GM18520 (cell line): ENCODE data around the gene ODAD3.

Source experiments
- ATAC-seq: cut with Tn5 transposase; IDR thresholded peaks from one replicate; pipeline ENCODE4 v1.9.1; 2021; ENCODE audit not compliant: unreplicated experiment

The ODAD3 gene

DNA sequence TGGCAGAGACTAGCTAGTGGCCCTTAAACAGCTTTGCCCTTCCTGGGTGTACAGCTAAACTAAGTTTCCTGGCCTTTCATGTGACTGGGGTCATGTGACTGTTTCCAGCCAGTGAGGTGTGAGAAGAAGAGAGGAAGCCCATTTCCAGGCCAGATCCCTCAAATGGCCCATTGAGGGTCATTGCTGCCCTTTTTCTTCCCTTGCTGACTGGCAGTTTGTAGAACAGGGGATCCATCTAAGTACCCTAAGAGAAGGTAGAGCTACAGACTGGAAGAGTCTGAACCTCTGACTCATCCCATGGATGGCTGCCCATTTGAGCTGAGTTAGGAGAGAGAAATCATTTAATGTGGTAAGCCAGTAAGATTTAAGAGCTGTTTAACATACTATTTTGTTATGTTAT lies 57.7 kb downstream of the ODAD3 start:
- ATAC-seq: no peak

DNA sequence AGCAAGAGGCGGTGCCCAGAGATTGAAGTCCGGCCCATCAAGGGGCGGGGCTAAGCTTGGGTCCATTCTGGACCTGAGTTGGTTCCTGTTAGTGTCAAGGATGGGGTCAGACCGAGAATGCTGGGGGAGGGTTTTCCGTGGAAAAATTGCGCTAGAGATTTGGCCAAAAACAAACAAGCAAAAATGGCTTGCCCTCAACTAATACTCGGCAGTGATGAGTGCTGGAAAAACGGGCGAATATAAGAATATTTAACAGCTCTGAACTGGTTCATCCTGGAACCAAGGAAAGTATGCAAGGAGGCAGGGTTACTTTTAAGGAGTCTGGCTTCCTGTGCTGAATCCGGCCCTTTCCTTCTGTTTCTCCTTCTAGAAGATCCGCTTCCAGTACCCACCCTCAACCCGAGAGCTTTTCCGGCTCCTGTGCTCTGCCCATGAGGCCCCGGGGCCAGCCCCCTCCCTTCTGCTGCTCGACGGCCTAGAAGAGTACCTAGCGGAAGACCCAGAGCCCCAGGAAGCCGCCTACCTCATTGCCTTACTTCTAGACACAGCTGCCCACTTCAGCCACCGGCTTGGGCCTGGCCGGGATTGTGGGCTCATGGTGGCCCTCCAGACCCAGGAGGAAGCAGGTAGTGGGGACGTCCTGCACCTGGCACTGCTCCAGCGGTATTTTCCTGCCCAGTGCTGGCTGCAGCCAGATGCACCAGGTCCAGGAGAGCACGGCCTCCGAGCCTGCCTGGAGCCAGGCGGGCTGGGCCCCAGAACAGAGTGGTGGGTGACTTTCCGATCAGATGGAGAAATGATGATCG lies 59.6 kb downstream of the ODAD3 start:
- ATAC-seq: no peak

DNA sequence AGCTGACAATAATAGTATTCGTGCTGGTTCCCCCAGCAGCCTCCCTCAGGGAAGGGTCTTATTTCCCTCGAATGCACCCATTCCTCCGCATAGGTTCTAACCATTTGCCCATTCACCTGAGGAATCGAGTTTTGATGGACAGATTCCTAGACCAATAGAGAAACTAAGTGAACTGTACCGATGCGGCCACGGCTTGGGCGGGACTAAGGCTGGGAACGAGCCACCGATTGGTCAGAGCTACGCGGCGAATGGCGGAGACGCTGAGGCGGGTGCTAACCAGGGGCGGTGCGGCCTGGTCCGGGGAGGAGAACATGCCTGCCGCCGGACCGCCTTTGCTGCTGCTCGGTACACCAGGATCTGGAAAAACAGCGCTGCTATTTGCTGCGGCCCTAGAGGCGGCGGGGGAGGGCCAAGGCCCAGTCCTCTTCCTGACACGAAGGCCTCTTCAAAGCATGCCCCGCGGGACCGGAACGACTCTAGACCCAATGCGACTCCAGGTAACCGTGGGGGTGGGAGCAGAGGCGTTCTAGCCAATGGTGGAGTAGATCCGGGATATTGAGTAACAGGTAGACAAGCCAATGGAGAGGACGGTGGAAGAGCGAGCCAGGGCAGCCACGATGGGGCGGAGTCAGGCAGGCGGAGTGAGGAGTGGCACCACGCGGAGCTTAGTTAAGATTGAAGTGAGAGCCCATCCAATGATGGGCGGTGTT lies 60.3 kb downstream of the ODAD3 start, which contains the start of gene SWSAP1:
SWSAP1 (plus strand) TSS at position 234 of the 710 bp plus-strand sequence; CDS start at position 249, 15 bp downstream.
- peak; percentile 90 for ATAC-seq

DNA sequence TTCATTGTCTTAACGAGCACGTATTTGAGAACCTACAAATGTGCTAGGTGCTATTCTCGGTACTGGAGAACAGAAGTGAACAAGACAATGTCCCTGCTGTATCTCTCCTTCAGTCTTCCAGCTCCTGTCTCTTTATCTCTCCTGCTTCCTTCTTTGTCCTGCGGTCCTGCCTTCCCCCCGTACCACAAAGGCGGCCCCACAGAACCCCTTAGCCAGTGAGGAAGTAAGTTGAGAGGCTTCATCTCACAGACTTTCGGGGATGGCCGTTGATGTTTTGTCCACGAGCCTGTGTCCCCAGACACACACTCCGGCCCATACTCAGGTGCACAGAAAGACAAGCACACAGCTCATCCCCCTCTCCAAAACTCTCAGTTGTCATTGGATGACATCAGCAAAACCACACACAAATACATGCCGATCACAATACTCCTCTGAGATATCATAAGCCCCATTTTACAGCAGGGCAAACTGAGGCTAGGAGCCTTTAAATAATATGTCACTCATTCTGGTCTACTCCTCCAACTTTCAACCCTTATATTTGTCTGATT lies 61.0 kb downstream of the ODAD3 start:
- ATAC-seq: no peak

DNA sequence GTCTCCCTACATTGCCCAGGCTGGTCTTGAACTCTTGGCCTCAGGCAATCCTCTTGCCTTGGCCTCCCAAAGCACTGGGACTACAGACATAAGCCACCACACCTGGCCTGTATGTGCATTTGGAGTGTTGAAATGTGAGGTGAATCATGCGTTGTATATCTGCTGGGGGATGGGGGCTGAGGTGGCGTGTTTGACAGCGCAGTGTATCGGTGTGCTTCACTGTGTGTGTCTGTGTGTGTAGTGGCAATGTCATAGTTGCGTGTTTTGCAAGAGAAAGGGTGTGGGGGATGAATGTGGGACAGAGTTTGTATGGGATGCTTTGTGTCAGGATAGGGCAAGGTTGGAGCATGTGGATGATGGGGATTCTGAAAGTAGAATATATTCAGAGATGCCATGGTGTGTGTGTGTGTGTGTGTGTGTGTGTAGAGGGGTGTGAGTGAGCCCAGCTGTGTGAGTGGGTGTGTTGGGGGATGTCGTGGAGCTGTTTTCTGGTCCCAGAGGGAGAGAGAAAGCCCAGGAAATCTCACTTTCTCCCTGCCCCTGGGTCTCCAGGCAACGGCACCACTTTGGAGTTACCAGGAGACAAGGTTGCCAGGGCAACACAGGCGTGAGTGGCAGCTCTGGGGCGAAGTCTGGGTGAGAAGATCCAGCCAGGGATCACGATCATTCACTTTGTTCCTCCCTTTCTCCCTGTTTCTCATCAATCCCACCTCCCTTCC lies 61.6 kb downstream of the ODAD3 start:
- ATAC-seq: no peak

DNA sequence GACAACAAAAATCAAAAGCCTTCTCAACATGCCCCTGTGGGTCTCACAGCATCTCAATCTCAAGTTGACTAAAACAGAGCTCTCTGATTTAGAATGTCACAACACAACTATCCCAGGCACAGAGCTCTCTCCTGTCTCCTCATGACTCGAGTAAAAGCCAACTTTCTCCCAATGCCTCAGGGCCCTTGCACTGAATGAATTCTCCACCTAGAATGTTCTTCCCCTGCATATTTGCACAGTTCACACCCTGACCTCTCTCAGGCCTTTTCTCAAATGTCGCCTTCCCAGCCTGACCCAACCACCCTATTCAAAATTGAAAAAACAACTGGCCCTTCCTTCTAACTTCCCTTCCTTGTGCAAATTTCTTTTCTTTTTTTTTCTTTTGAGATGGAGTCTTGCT lies 64.2 kb downstream of the ODAD3 start:
- ATAC-seq: no peak
